Naive thymus-derived CD8-positive, alpha-beta T cell (primary cell): Measurements from ENCODE around the gene PITPNM3. TPM values are rescaled to one million over a fixed set of nuclear protein-coding genes. Genes with fewer than 3 reads are reported as not detected.

Experiments used
- ATAC-seq, 2 donors: fragments of 150-1000 bp; cut with Tn5 transposase in 1 of 2; sonication (Bioruptor Pico), chemical (Tn5 transposase) in 1 of 2; 1 replicate in 1 of 2; 2 replicates in 1 of 2; pipeline ENCODE4 v1.10.0; 2021; ENCODE audit warnings: mild to moderate bottlenecking in 2 of 2, moderate library complexity in 2 of 2
- POLR2A ChIA-PET: fragments of 350-600 bp; sonication (Branson Sonifier 250); formaldehyde crosslinking; loops from one replicate; lab custom pipeline; 2021; ENCODE audit warnings: antibody characterized with exemption; lab: Charles Lee
- DNase-seq, 10 donors: peaks; one replicate each; pipeline versions ENCODE4 v3.0.0 to v3.0.0-alpha.2; 2020 to 2022
- H3K27ac Mint-ChIP-seq, 10 donors: one replicate each; pipeline ENCODE4 v1.8.0; 2020 to 2022; ENCODE audit warnings: mild to moderate bottlenecking in 10 of 10, mixed read lengths in 10 of 10, moderate library complexity in 4 of 10, inconsistent platforms in 1 of 10
- H3K27me3 Mint-ChIP-seq, 5 donors: one replicate each; pipeline ENCODE4 v1.8.0; 2021 to 2022; ENCODE audit warnings: mixed read lengths in 5 of 5
- H3K36me3 Mint-ChIP-seq, 3 donors: one replicate each; pipeline ENCODE4 v1.8.0; 2020 to 2022; ENCODE audit warnings: mixed read lengths in 3 of 3, mild to moderate bottlenecking in 2 of 3, inconsistent platforms in 1 of 3
- H3K4me1 Mint-ChIP-seq, 4 donors: one replicate each; pipeline ENCODE4 v1.8.0; 2021 to 2022; ENCODE audit warnings: mixed read lengths in 4 of 4
- H3K4me3 Mint-ChIP-seq, 10 donors: one replicate each; pipeline ENCODE4 v1.8.0; 2020 to 2022; ENCODE audit warnings: mild to moderate bottlenecking in 10 of 10, mixed read lengths in 10 of 10, moderate library complexity in 6 of 10, inconsistent platforms in 1 of 10
- H3K9me3 Mint-ChIP-seq, 9 donors: one replicate each; pipeline ENCODE4 v1.8.0; 2020 to 2022; ENCODE audit warnings: mixed read lengths in 9 of 9, mild to moderate bottlenecking in 3 of 9, inconsistent platforms in 1 of 9, moderate library complexity in 1 of 9
- polyA plus RNA-seq, 3 donors: library from polyadenylated mRNA; unstranded; fragments of 300-500 nt; fragmentation: Illumina TruSeq; gene quantifications; one replicate each; pipeline ENCODE4 v1.2.3, GENCODE V29; 2021
- total RNA-seq, 8 experiments: library from RNA in 2 of 8; stranded (reverse) in 2 of 8; gene quantifications; one replicate each; pipeline ENCODE4 v1.2.3 and lab custom pipeline; 2021 to 2026

PITPNM3 gene
- total and polyA plus RNA-seq, 5 experiments from 2014 or later = 0.44 to 0.74 TPM; not detected in 3

- Mint-ChIP-seq H3K36me3 (peaks cover 0 to 9% (median 3%) of the 10 kb centered on the region in 3 donors), H3K4me1 (peaks cover 8 to 17% (median 12%) of the 10 kb centered on the region in 4 donors), H3K4me3 (no peak overlapping the region), H3K27me3 (peaks cover 33 to 74% (median 47%) of the 10 kb centered on the region in 5 donors), H3K27ac (no peak overlapping the region), H3K9me3 (no peaks in the 10 kb centered on the region)
- POLR2A ChIA-PET = interaction anchor here (1.1 kb wide), 1 partner anchor 9 kb away, joined by 3 read pairs; no protein-coding TSS in a partner anchor
- no peak for ATAC-seq
- DNase-seq = no peak
These were observed 1.9 kb upstream of the PITPNM3 start for GRCh38 chr17:6558276-6558675.

GRCh38 chr17:6557040-6557438 lies 684 bp upstream of the PITPNM3 start:
- ATAC-seq (no peak), DNase-seq (no peak)
- H3K27ac Mint-ChIP-seq = no peak overlapping the region
- H3K27me3 Mint-ChIP-seq = peaks cover 26 to 70% (median 41%) of the 10 kb centered on the region in 5 donors
- POLR2A ChIA-PET = no interaction called here
- peaks cover 0 to 6% (median 0%) of the 10 kb centered on the region in 3 donors for H3K36me3 Mint-ChIP-seq
- H3K9me3 Mint-ChIP-seq = no peaks in the 10 kb centered on the region
- peaks cover 9 to 17% (median 12%) of the 10 kb centered on the region in 4 donors for H3K4me1 Mint-ChIP-seq
- H3K4me3 Mint-ChIP-seq = peak overlapping the region; percentile 15 to 74 (median 58)

GRCh38 chr17:6555331-6556120 lies 829 bp downstream of the PITPNM3 start:
- ATAC-seq = peak; percentile 39 to 53
- POLR2A ChIA-PET = no interaction called here
- peaks cover 9 to 17% (median 12%) of the 10 kb centered on the region in 4 donors for H3K4me1 Mint-ChIP-seq
- H3K27me3 Mint-ChIP-seq = peaks cover 26 to 62% (median 40%) of the 10 kb centered on the region in 5 donors
- no peaks in the 10 kb centered on the region for H3K9me3 Mint-ChIP-seq
- peak overlapping the region in 9 of 10 donors; percentile 66 to 84 (median 72) for H3K4me3 Mint-ChIP-seq
- H3K36me3 Mint-ChIP-seq = peaks cover 0 to 6% (median 0%) of the 10 kb centered on the region in 3 donors
- H3K27ac Mint-ChIP-seq = no peak overlapping the region
- no peak for DNase-seq

GRCh38 chr17:6554871-6555330 lies 1.5 kb downstream of the PITPNM3 start:
- H3K36me3 Mint-ChIP-seq = peaks cover 0 to 6% (median 0%) of the 10 kb centered on the region in 3 donors
- H3K27ac Mint-ChIP-seq = peak overlapping the region in 2 of 10 donors; percentile 22 to 25
- ATAC-seq (no peak), DNase-seq (no peak)
- H3K9me3 Mint-ChIP-seq = no peaks in the 10 kb centered on the region
- H3K4me1 Mint-ChIP-seq = peaks cover 9 to 17% (median 12%) of the 10 kb centered on the region in 4 donors
- H3K4me3 Mint-ChIP-seq = peak overlapping the region; percentile 25 to 84 (median 71)
- POLR2A ChIA-PET = no interaction called here
- peaks cover 23 to 56% (median 34%) of the 10 kb centered on the region in 5 donors for H3K27me3 Mint-ChIP-seq

GRCh38 chr17:6554342-6554741 lies 2.0 kb downstream of the PITPNM3 start:
- Mint-ChIP-seq H3K27me3 (peaks cover 19 to 52% (median 33%) of the 10 kb centered on the region in 5 donors), H3K36me3 (peaks cover 0 to 6% (median 0%) of the 10 kb centered on the region in 3 donors), H3K4me1 (peaks cover 9 to 18% (median 12%) of the 10 kb centered on the region in 4 donors), H3K27ac (peak overlapping the region in 1 of 10 donors; percentile 22), H3K9me3 (no peaks in the 10 kb centered on the region), H3K4me3 (peak overlapping the region in 8 of 10 donors; percentile 15 to 84 (median 71))
- POLR2A ChIA-PET = no interaction called here
- no peak for ATAC-seq
- DNase-seq = no peak

GRCh38 chr17:6551869-6552531 lies 4.4 kb downstream of the PITPNM3 start:
- Mint-ChIP-seq H3K4me1 (peaks cover 17 to 31% (median 19%) of the 10 kb centered on the region in 4 donors), H3K27ac (peak overlapping the region in 2 of 10 donors; percentile 72 to 78), H3K4me3 (no peak overlapping the region), H3K27me3 (peaks cover 12 to 34% (median 21%) of the 10 kb centered on the region in 5 donors), H3K36me3 (peaks cover 0 to 6% (median 0%) of the 10 kb centered on the region in 3 donors), H3K9me3 (no peaks in the 10 kb centered on the region)
- POLR2A ChIA-PET = no interaction called here
- ATAC-seq (no peak), DNase-seq (no peak)

GRCh38 chr17:6551356-6551755 lies 5.0 kb downstream of the PITPNM3 start:
- Mint-ChIP-seq H3K4me1 (peaks cover 14 to 25% (median 17%) of the 10 kb centered on the region in 4 donors), H3K36me3 (peaks cover 0 to 6% (median 0%) of the 10 kb centered on the region in 3 donors), H3K27ac (no peak overlapping the region), H3K27me3 (peaks cover 8 to 29% (median 19%) of the 10 kb centered on the region in 5 donors), H3K4me3 (no peak overlapping the region), H3K9me3 (no peaks in the 10 kb centered on the region)
- DNase-seq = no peak
- no peak for ATAC-seq
- POLR2A ChIA-PET = no interaction called here

- Mint-ChIP-seq H3K4me3 (no peak overlapping the region), H3K36me3 (no peaks in the 10 kb centered on the region), H3K27ac (peak overlapping the region in 3 of 10 donors; percentile 18 to 60 (median 47)), H3K9me3 (no peaks in the 10 kb centered on the region), H3K4me1 (peaks cover 7 to 16% (median 9%) of the 10 kb centered on the region in 4 donors), H3K27me3 (peaks cover 0 to 18% (median 10%) of the 10 kb centered on the region in 5 donors)
- ATAC-seq (no peak), DNase-seq (no peak)
- POLR2A ChIA-PET = interaction anchor here (1.2 kb wide), 1 partner anchor 9 kb away, joined by 3 read pairs; no protein-coding TSS in a partner anchor
These were observed 6.8 kb downstream of the PITPNM3 start for GRCh38 chr17:6549384-6550036.

- Mint-ChIP-seq H3K27me3 (peaks cover 0 to 11% (median 2%) of the 10 kb centered on the region in 5 donors), H3K27ac (peak overlapping the region in 7 of 10 donors; percentile 31 to 85 (median 60)), H3K9me3 (no peaks in the 10 kb centered on the region), H3K4me1 (peaks cover 7 to 16% (median 9%) of the 10 kb centered on the region in 4 donors), H3K4me3 (peak overlapping the region in 4 of 10 donors; percentile 21 to 31 (median 24)), H3K36me3 (no peaks in the 10 kb centered on the region)
- POLR2A ChIA-PET = interaction anchor here (1.2 kb wide), 1 partner anchor 10 kb away, joined by 3 read pairs; no protein-coding TSS in a partner anchor
- peak in 3 of 10 donors; percentile 4 to 27 (median 26) for DNase-seq
- ATAC-seq = peak; percentile 57 to 93
These were observed 7.6 kb downstream of the PITPNM3 start for GRCh38 chr17:6548578-6549330.

- H3K27ac Mint-ChIP-seq = peak overlapping the region in 2 of 10 donors; percentile 73 to 85
- H3K4me3 Mint-ChIP-seq = peak overlapping the region in 2 of 10 donors; percentile 27 to 31
- no peaks in the 10 kb centered on the region for H3K36me3 Mint-ChIP-seq
- peaks cover 0 to 4% (median 0%) of the 10 kb centered on the region in 5 donors for H3K27me3 Mint-ChIP-seq
- POLR2A ChIA-PET = no interaction called here
- no peak for DNase-seq
- no peak for ATAC-seq
- H3K4me1 Mint-ChIP-seq = peaks cover 7 to 16% (median 9%) of the 10 kb centered on the region in 4 donors
- H3K9me3 Mint-ChIP-seq = no peaks in the 10 kb centered on the region
These were observed 8.3 kb downstream of the PITPNM3 start for GRCh38 chr17:6548034-6548433.

GRCh38 chr17:6547336-6547735 lies 9.0 kb downstream of the PITPNM3 start:
- Mint-ChIP-seq H3K9me3 (no peaks in the 10 kb centered on the region), H3K36me3 (no peaks in the 10 kb centered on the region), H3K4me1 (peaks cover 7 to 16% (median 9%) of the 10 kb centered on the region in 4 donors), H3K27me3 (peaks cover 0 to 2% (median 0%) of the 10 kb centered on the region in 5 donors), H3K27ac (no peak overlapping the region), H3K4me3 (no peak overlapping the region)
- POLR2A ChIA-PET = no interaction called here
- ATAC-seq (no peak), DNase-seq (no peak)
